Fibroblast of skin of abdomen (primary cell): Measurements from ENCODE around the gene AAR2.

Source experiments
- DNase-seq: peaks from one replicate; pipeline ENCODE4 v3.0.0-alpha.2; 2013

Gene AAR2

DNA sequence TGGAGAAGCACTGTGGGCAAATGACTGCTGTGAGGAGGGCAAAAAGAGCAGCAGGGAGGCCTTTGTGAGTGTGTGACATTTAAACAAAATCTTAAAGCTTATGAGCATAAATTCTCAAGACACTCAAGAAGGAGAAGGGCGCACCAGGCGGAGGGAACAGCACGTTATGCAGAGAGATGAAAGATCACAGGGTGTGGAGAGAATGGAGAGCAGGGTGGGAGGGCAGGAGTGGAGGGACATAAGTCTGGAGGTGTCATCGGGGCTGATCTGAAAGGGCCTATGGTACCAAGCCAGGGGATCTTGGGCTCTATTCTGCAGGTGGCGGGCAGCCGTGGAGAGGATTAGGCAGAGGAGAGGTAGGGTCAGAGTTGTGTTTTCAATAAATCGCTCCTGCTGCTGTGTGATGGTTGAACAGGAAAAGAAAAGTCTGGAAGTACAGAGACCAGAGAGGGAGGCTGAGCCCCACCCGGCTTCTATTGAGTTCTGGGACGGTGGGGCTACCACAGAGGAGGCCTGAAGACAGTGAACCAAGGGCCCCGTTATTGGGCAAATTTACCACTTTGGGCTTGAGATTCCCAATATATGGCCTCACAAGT, 45.6 kb downstream of the AAR2 start:
- no peak for DNase-seq

DNA sequence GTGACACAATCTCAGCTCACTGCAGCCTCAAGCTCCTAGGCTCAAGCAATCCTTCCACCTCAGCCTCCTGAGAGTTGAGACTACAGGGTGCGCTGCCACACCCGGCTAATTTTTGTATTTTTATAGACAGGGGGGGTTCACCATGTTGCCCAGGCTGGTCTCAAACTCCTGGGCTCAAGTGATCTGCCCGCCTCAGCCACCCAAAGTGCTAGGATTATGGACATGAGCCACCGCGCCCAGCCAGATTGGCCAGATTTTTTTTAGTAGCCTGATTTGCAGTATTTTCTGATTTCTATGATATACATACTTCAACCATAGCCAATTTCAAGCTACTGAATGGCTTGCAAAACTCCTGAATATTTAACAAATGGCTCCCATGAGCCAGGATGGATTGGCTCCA, 48.5 kb downstream of the AAR2 start:
- no peak for DNase-seq

DNA sequence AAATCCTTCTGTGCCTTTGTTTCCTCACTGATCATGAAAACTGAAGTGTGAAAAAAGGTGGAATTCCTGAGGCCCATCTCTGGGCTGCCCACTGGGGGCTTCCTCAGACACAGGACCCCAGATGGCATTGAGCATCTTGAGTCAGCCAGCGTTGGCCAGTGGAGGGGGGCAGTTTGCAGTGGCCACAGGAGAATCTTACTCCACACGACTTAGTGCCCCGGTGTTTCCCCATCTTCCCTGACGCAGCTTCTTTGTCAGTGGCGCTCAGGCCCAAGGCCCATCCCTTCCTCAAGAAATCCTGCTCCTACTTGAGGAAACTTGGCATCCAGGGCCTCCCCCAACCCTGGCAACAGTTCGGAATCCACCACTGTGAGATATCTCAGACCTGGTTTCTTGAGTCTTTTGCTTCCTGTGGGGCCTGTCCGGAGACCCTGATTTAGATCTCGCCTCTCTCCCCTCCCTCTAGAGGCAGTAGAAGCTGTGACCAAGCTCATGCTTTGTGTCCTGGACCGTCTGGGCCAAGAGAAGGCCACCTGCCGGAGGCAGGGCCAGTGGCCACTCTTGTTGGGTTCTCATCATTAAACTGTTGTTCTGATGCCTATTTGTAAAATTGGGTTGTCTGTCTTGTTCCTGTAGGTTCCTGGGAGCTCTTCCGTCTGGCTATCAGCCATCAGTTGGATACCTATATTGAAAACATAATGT, 49.6 kb downstream of the AAR2 start:
- DNase-seq = no peak

- DNase-seq = no peak
Observed at GRCh38 chr20:36297656-36298055, 61.4 kb downstream of the AAR2 start.

DNA sequence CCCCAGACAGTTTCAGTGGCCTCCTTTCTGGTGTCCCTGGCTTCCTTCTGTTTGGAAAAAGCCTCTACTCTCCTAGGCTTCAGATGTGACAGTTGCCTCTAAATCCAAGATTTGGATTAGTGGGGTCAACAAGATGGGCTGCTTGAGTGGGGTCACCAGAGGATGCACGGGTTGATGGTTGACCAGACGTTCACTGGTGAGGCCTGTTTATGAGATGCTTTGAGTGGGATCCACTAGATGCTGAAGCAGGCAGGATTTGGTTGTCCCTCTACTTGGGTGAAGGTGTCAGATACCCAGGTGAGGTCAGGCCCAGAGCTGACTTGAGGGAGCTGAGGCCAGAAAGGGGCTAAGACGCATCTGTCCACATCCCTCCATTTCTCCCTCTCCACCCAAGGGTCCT, 61.8 kb downstream of the AAR2 start:
- no peak for DNase-seq

GRCh38 chr20:36298795-36299339, 62.6 kb downstream of the AAR2 start:
- DNase-seq = no peak

GRCh38 chr20:36299459-36299858, 63.2 kb downstream of the AAR2 start:
- no peak for DNase-seq

DNA sequence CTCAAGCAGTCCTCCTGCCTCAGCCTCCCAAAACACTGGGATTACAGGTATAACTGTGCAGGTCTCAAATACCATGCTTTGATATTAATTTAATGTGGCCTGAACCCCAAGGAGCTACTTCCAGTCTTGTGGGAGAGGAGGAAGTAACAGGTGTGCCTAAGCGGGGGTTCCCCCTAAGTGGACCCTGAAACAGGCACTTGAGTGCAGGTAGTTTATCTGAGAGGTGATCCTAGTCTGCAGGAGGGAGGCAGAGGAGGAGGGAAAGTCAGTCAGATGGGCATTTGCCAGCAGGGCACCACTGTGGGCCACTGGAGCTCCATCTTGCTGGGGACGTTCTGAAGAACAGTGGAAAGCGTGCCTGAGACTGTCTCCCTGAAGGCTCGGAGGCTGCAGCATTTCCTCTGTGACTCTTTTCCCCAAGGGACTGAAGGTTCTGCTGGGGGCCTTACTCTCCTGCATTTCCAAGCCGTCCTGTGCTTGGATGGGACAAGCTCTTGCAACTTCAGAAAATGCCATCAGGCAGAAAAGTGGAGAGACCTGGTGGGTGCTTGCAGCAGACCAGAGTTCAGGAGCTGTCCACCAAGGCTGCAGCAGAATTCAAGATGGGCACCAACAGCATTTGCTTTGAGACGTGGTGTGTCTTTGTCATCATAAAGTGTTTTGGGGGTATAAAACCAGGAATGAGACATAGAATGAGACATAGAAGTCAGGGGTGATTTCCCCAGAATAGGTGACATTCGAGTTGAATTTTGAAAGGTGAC, 65.3 kb downstream of the AAR2 start:
- no peak for DNase-seq

GRCh38 chr20:36303020-36303595, 66.8 kb downstream of the AAR2 start:
- DNase-seq = no peak

- no peak for DNase-seq
Observed at GRCh38 chr20:36303831-36304230, 67.6 kb downstream of the AAR2 start.

DNA sequence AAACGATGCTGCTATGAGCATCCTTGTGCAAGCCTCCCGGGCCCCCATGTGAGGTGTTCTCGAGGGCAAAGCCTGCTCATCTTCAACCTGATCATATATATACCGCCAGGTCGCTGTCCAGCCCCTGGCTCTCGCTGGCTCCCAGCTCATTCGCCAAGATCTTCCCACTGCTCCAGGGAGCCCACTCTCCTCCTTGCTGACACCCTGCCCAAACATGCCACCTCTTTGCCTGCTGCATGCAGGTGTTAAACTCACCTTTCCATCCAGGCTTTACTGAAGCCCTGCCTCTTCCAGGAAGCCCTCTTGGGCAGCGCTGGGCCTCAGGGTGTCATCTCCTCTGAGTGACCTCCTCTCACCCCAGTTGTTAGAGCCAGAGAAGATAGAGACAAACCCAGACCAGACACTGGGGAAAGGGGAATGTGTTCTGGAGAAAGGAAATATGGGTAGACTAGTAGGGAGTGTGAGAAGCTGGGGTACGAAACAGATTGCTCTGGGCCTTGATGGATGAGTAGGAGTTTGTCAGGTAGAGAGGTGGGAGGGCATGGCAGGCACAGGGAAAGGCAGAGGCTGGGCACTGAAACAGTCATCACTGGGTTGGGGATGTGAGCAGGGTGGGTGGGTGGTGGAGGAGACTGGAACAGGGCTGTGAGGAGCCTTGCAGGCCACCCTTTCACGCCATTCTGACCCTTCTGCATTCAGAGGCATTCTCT, 68.7 kb downstream of the AAR2 start:
- DNase-seq = no peak

DNA sequence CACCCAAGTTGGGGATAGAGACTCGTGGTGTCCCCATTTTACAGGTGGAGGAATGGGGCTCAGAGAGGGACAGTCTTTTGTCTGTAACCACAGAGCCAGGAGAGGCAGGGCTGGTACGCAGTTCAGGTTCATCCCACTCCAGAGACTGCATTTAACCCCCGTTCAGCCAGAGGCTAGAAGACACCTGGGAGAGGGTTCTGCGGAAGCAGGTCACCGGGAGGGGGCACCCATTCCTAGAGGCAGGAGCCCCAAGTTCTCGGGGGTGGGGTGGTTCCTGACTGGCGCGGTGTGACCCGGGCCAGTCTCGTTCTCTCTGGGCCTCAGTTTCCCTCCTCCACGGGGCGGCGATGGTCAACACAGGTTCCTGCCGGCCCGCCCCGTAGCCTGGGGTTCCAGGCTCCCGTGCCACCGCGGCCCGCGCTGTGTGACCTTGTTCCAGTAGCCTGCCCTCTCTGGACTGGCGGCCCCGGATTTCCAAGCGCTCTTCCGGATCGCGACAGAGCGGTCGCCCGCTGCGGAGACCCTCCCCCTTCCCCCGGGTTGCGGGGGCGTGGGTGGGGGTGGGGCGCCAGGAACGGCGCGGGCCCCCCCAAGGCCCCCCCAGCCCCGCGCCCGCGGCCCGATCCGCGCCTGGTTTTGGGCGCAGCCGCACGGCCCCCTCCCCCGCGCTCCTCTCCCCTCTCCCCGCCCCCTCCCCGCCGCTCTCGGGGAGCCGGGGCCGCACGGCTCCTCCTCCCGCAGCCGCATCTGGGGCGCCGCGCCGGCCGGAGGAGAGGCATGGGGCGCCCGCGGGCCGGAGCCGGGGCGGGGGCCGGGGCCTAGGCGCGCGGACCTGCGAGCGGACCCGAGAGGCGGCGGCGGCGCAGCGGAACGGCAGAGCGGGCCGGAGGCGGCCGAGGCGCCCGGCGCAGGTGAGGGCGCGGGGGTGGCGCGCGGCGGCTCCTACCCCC, 69.6 kb downstream of the AAR2 start, which contains the start of gene DLGAP4:
TSS of gene DLGAP4 (plus strand) at position 738 of the 950 bp plus-strand sequence. CDS start 125,379 bp downstream, outside the sequence.
- no peak for DNase-seq
